Upper lobe of right lung (tissue), 1 donor: ENCODE measurements around the gene DEPDC7. TPM values are rescaled to one million over a fixed set of nuclear protein-coding genes. Genes with fewer than 3 reads are reported as not detected.

Source experiments
- ATAC-seq: fragments of 200-7000 bp; cut with Tn5 transposase; one replicate; pipeline ENCODE4 v1.9.1; 2020; ENCODE audit warnings: mild to moderate bottlenecking, moderate library complexity
- DNase-seq: peaks from one replicate; pipeline ENCODE4 v3.0.0-alpha.2; 2020
- H3K27ac ChIP-seq: fragments of 200-600 bp; one replicate; pipeline ENCODE4 v1.8.0; 2022
- H3K27me3 ChIP-seq: fragments of 200-600 bp; one replicate; pipeline ENCODE4 v1.8.0; 2022; ENCODE audit warnings: mild to moderate bottlenecking
- H3K36me3 ChIP-seq: fragments of 200-600 bp; one replicate; pipeline ENCODE4 v1.8.0; 2022
- H3K4me1 ChIP-seq: fragments of 200-600 bp; one replicate; pipeline ENCODE4 v1.8.0; 2022
- H3K4me3 ChIP-seq: fragments of 200-600 bp; one replicate; pipeline ENCODE4 v1.8.0; 2022; ENCODE audit warnings: mild to moderate bottlenecking
- H3K9me3 ChIP-seq: fragments of 200-600 bp; one replicate; pipeline ENCODE4 v1.8.0; 2022
- intact Hi-C: fragments of 100-400 bp; cut with DNase I; formaldehyde crosslinking; loops from one replicate; pipeline ENCODE4 v1.11.0; 2022
- total RNA-seq: library from RNA; stranded (reverse); fragmentation: NEBNext Ultra II Directional; extraction: Animal tissue kit (Norgen Biotek cat#: 25700); gene quantifications from one replicate; pipeline ENCODE4 v1.2.1, GENCODE V29; 2021
- TF ChIP-seq, protein P1 (sequence below): fragments of 200-600 bp; IDR thresholded peaks from one replicate; pipeline ENCODE4 v1.8.0; 2022; ENCODE audit warnings: antibody characterized with exemption
- donor health status: DM: no; HTN: yes; CAD: no; lungs with severe emphysema.

Gene DEPDC7
- total RNA-seq, 1 donor from 2014 or later = 0.81 TPM

DNA sequence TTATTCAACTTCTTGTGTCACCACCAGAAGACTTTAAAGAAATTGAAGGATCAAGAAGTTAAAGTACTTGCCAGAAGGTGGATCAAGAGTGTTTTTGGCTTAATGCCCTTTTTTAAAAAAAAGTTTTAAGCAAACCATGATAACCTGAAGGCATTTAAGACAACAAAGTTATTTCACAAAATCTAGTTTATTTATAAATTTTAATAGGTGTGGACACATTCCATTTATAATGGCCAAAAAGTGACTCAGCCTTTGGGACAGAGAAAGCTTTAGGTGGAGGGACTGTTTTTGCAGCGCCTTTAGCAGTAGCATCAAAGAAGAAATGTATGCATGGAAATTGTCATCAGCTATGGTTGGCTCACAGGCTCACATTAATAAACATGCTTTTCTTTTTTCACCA, 41.6 kb downstream of the DEPDC7 start:
- H3K27ac ChIP-seq = no peak overlapping the region
- H3K4me3 ChIP-seq = no peak overlapping the region
- intact Hi-C loops = no loop called here
- ATAC-seq = no peak
- no peak for DNase-seq
- peaks cover 56% of the 10 kb centered on the region for H3K36me3 ChIP-seq
- H3K4me1 ChIP-seq = no peaks in the 10 kb centered on the region
- no peaks in the 10 kb centered on the region for H3K9me3 ChIP-seq
- TF ChIP-seq, protein P1, sequence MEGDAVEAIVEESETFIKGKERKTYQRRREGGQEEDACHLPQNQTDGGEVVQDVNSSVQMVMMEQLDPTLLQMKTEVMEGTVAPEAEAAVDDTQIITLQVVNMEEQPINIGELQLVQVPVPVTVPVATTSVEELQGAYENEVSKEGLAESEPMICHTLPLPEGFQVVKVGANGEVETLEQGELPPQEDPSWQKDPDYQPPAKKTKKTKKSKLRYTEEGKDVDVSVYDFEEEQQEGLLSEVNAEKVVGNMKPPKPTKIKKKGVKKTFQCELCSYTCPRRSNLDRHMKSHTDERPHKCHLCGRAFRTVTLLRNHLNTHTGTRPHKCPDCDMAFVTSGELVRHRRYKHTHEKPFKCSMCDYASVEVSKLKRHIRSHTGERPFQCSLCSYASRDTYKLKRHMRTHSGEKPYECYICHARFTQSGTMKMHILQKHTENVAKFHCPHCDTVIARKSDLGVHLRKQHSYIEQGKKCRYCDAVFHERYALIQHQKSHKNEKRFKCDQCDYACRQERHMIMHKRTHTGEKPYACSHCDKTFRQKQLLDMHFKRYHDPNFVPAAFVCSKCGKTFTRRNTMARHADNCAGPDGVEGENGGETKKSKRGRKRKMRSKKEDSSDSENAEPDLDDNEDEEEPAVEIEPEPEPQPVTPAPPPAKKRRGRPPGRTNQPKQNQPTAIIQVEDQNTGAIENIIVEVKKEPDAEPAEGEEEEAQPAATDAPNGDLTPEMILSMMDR = no peak
- no peaks in the 10 kb centered on the region for H3K27me3 ChIP-seq

DNA sequence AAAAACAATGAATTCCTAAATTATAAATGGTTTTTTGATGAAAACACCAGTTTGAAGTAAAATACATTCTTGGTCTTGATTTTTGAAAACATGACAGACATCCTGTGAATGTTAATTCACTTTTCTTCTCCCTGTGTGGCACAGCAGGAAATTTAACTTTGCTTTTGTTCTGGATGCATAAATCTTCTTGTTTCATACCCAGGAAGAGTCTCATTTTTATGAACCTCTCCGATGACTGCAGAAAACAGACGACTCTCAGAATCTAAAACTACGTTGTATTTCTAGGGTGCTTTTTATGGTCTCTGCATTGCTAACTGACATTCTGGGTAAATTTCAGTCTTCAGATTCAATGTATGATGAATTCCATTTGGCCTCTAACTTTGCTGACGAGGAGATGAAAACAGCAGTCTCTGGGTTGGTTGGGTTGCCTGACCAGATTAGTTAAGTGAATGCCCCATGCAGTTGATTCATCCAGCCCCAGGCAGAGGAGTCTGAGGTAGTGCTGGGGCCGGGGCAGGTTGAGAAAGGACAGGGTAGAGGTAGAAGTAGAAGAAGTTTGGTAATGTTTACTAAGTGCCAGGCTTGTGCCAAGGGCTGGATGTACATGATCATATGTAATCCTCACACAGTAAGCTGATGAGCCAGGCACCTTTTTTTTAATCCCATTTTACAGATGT, 43.8 kb downstream of the DEPDC7 start:
- no peak overlapping the region for H3K4me3 ChIP-seq
- H3K27me3 ChIP-seq = no peaks in the 10 kb centered on the region
- no peak overlapping the region for H3K27ac ChIP-seq
- H3K9me3 ChIP-seq = no peaks in the 10 kb centered on the region
- H3K36me3 ChIP-seq = peaks cover 65% of the 10 kb centered on the region
- TF ChIP-seq, protein P1 = no peak
- H3K4me1 ChIP-seq = no peaks in the 10 kb centered on the region
- DNase-seq (no peak), ATAC-seq (no peak)
- intact Hi-C loops = loop anchor here (5.0 kb wide), 1 partner anchor 97 kb away; no protein-coding TSS in a partner anchor

DNA sequence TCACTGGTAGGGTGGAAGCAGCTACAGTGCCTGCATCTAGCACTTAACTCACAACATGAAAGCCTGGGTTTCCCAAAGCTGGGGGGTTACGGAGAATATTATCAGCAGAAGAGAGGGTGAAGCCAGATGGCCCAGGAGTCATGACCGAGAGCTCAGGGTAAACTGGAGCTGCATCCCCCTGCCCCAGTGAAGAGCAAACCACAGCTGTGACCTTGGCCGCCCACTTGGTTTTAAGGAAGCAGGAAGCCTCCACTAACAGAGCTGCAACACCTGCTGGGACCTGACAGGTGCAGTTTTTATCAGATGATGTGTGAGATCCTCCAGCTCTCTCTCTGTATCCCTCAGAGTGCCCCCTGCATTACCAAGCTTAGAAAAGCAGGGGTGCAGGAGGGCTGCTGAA, 44.6 kb downstream of the DEPDC7 start:
- TF ChIP-seq, protein P1 = no peak
- intact Hi-C loops = loop anchor here (5.0 kb wide), 1 partner anchor 98 kb away; no protein-coding TSS in a partner anchor
- no peak overlapping the region for H3K27ac ChIP-seq
- H3K4me1 ChIP-seq = no peaks in the 10 kb centered on the region
- no peak overlapping the region for H3K4me3 ChIP-seq
- no peaks in the 10 kb centered on the region for H3K27me3 ChIP-seq
- DNase-seq = no peak
- no peak for ATAC-seq
- H3K9me3 ChIP-seq = no peaks in the 10 kb centered on the region
- H3K36me3 ChIP-seq = peaks cover 65% of the 10 kb centered on the region

DNA sequence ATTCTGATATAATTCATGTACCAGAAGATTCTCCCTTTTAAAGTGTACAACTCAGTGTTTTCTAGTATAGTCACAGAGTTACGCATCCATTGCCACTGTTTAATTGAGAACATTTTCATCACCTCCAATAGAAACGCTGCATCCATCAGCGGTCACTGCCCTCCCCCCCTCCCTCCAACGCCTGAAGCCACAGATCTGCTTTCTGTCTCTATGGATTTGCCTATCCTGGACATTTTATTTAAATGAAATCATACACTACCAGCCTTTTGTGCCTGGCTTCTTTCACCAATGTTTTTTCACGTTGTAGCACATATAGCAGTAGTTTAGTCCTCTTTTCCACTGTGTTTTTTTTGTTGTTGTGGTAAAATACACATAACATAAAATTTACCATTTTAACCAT, 46.5 kb downstream of the DEPDC7 start:
- H3K9me3 ChIP-seq = no peaks in the 10 kb centered on the region
- DNase-seq (no peak), ATAC-seq (no peak)
- H3K27ac ChIP-seq = no peak overlapping the region
- H3K4me1 ChIP-seq = no peaks in the 10 kb centered on the region
- H3K4me3 ChIP-seq = no peak overlapping the region
- TF ChIP-seq, protein P1 = no peak
- peaks cover 70% of the 10 kb centered on the region for H3K36me3 ChIP-seq
- intact Hi-C loops = loop anchor here (5.0 kb wide), 1 partner anchor 100 kb away; no protein-coding TSS in a partner anchor
- no peaks in the 10 kb centered on the region for H3K27me3 ChIP-seq

DNA sequence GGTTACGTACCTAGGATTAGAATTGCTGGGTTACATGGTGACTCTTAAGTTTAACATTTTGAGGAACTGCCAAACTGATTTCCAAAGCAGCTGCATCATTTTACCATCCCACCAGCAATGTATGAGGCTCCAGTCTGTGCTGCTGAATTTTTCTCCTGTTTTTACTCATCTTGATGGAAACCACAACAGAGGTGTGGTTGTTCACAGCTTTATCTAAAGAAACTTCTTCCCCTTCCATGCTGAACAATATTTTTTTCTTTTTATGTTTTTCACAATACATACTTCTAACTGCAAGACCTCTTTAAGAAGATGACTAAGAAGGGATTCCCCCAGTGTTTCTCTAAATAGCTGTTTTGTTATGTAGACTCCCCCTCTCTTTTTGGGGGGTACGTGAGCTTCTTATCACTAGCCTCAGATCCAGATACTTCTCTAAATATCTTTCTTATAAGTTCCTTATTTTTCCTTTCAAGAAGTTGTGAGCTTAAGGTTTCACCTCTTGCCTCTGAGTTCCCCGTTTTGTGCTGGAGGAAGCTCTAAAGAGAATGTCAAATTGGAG, 47.7 kb downstream of the DEPDC7 start:
- no peaks in the 10 kb centered on the region for H3K9me3 ChIP-seq
- H3K4me3 ChIP-seq = no peak overlapping the region
- H3K36me3 ChIP-seq = peaks cover 70% of the 10 kb centered on the region
- intact Hi-C loops = loop anchor here (5.0 kb wide), 1 partner anchor 101 kb away; no protein-coding TSS in a partner anchor
- TF ChIP-seq, protein P1 = no peak
- no peak overlapping the region for H3K27ac ChIP-seq
- no peaks in the 10 kb centered on the region for H3K27me3 ChIP-seq
- no peak for DNase-seq
- H3K4me1 ChIP-seq = no peaks in the 10 kb centered on the region
- no peak for ATAC-seq
